Anterior cingulate cortex (tissue), 58 donors: ENCODE results near the gene NBPF20.
"Not testable (repeated sequence)": the region's sequence is repeated elsewhere in the genome, so short reads cannot be mapped to it uniquely, and the experiment has no call there.

Experiments
- DNase-seq, 58 donors: peaks; one replicate each; lab custom pipeline; 2025; lab: John Stamatoyannopoulos, UW

NBPF20 gene

DNA sequence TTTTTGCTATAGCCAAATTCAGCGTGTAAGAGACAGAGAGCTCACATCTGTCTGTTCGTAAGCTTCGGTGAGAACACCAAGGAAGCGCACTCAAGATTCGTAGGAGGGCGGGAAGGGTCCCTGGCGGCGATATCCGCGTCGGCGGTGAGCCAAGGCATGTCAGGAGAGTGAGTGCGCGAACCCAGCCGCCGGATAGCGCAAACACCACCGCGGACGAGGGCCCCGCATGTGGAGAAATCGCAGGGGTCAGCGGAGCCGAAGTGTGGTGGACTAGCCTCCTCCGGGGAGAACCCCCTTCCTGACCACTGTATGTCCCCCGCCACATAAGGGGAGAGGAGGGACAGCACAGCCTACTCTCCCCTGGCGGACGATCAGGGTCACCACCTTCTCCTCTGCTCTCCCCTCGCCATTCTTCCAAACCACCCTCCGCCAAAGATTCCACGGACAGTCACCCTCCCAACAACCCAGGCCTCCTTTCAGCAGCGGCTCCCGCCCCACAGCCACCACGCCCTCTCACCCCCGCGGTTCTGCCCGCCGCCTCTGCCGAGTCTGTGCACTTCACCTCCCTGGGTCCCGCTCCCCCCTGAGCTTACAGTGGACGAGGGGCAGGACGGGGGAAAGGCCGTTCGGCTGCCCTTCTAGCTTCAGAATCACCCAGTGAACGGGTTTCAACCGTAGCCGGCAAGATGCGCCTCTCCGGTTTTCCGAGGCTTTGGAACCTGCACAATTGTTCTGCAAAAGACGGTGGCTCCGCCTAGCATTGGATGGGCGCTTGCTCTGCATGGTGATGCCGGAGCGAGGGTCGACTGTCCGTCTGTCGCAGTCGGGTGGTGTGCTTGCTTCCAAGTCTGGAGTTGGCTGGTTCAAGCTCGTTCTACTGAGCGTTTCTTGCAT lies 6.2 kb upstream of the NBPF20 start:
- DNase-seq, result not testable (repeated sequence)

DNA sequence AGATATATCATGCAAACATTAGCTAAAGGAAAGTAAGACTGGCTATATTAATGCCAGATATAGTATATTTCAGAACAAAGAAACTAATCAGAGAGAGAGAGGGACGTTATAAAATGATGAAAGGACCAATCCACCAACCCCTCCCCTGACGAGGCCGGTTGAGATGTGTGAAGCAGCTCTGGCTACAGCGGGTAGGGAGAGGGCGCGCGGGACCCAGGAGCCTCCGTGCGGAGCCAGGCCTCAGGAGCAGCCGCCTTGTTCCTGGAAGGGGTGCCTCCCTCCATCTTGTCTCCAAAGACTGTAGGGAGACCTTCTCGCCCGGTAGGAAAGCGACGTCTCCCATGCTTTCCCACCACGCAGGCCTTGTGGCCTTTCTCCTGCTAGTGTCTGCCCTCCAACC lies 5.4 kb upstream of the NBPF20 start:
- not testable (repeated sequence) for DNase-seq

- DNase-seq, result not testable (repeated sequence)
Observed at GRCh38 chr1:145429329-145429728, 3.9 kb upstream of the NBPF20 start.

DNA sequence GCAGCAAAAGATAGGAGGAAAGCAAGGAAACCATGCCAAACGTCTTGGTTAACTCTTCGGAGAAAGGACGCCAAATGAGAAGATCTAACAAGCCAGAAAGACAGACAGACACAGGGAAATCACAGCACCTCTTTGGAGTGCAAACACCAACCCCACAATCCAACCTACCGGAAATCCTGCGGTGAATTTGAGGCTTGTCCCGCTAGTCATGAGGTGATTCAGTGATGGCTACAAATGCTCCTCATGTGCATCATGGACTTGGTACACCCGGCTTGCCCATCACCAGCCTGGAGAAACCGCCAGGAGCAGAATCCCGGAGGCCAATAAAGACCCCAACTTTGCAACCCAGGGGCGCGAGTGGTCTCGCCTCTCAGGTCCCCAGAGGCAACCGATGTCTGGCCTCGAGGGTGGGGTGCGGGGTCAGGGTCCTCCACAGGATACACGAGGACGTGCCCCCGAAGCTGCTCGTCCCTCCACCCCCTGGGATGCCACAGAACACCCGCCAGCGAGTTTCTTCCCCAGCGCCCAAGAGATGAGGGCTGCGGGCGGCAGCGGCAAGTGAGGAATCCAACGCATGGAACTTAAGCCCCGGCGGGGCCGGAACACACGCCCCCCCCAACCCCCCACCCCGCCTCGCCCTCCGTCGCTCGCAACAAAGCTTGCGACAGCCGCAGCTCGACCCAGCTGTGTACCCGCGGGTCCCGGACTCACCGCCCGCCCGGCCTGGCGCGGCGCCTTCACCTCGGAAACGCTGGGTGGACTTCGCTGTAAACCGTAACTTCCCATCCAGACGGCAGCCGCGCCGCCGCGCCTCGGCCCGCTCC lies 579 bp downstream of the NBPF20 start:
- DNase-seq, result peak in 3 of 58 donors; percentile 0 to 15 (median 1)

DNA sequence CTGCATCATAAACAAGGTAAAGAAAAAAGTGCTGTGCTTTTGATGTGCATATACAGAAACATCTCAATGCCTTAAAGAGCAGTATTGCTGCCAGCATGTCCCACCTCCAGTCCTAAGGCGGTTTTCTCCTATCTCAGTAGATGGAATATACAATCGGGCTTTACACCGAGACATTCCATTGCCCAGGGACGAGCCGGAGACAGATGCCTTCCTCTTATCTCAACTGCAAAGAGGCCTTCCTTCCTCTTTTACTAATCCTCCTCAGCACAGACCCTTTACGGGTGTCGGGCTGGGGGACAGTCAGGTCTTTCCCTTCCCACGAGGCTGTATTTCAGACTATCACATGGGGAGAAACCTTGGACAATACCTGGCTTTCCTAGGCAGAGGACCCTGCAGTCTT lies 10.3 kb downstream of the NBPF20 start:
- not testable (repeated sequence) for DNase-seq

- DNase-seq, result not testable (repeated sequence)
Observed at GRCh38 chr1:145407266-145407665, 18.1 kb downstream of the NBPF20 start.

- peak in 1 of 58 donors; percentile 2 for DNase-seq
Observed at GRCh38 chr1:145404949-145405348, 20.5 kb downstream of the NBPF20 start.

DNA sequence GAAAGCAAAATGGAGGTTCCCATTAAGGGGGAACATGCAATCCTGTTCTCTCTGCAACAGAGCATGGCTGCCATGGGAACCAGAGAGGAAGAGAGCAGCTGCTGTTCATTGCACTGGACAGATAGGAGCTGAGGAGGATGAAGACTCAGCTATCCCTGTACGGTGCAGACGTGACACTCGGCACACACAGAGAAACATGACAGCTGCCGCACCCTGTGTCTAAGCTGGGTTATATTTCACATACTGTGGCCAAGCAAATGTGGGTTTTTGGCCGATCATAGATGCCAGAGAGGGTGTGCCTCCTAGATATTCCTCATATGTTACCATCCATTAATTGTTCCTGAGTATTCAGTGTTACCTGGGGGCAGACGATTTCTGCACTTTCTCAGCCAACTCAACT lies 24.7 kb downstream of the NBPF20 start:
- DNase-seq, result not testable (repeated sequence)
